ENCODE data around the gene ACIN1.

ACIN1 gene

DNA sequence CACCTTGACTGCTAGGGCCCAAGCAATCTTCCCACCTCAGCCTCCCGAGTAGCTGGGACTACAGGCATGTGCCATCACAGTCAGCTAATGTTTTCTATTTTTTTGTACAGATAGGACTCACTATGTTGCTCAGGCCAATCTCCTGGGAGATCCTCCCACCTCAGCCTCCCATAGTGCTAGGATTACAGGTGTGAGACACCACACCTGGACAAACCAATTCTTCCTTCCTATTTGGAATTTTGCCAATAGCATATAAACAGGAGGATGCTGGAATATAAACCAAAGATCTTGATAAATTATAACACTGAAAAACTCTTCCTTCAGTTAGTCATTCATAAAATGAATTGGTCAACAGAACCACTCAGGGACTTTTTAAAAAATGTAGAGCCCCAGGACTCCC is 8.4 kb downstream of the ACIN1 start:
- no peak overlapping the region for H3K27ac ChIP-seq
- TF ChIP-seq ZFX (IDR thresholded peaks at IDR 0.05; ENCODE audit: borderline replicate concordance): no peak
- TF ChIP-seq, protein P1, sequence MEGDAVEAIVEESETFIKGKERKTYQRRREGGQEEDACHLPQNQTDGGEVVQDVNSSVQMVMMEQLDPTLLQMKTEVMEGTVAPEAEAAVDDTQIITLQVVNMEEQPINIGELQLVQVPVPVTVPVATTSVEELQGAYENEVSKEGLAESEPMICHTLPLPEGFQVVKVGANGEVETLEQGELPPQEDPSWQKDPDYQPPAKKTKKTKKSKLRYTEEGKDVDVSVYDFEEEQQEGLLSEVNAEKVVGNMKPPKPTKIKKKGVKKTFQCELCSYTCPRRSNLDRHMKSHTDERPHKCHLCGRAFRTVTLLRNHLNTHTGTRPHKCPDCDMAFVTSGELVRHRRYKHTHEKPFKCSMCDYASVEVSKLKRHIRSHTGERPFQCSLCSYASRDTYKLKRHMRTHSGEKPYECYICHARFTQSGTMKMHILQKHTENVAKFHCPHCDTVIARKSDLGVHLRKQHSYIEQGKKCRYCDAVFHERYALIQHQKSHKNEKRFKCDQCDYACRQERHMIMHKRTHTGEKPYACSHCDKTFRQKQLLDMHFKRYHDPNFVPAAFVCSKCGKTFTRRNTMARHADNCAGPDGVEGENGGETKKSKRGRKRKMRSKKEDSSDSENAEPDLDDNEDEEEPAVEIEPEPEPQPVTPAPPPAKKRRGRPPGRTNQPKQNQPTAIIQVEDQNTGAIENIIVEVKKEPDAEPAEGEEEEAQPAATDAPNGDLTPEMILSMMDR (IDR thresholded peaks at IDR 0.05): no peak

DNA sequence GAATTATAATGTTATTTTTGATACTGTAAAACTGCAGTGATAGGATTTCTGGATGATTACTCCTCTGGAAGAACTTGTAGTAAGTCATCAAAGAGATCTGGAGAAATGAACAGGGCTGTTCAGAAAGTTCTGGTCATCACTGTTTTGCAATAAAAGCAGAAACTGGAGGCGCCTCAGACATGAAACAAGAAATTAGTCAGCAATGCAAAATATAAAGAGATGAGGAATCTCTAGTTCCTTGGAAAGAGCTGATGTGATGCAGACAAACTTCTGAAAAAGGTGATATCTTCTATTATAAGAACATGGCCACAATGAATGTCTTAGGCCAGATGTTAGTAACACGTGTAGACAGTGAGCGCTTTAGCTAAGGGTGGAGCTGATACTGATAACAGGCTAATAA is 9.5 kb downstream of the ACIN1 start:
- no peak overlapping the region for H3K27ac ChIP-seq
- TF ChIP-seq, protein P1 (IDR thresholded peaks at IDR 0.05): no peak
- TF ChIP-seq ZFX (IDR thresholded peaks at IDR 0.05; ENCODE audit: borderline replicate concordance): no peak

DNA sequence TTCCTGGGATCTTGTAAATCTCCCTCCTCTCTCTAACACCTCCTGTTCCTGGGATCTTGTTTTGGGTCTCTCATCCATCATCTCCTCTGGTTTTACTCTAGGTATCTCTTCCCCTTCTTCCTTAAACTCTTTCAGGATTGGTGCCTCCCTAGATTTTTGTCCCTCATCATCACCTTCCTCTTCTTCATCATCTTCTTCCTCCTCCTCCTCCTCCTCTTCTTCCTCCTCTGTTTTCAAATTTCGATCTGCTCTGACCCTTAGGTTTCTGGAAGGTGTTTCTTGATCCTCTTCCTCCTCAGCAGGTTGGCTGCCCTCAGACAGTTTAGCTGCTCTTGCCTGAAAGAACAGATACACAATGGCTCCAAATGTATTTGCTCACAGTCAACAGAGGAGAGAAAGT is 14.5 kb downstream of the ACIN1 start:
- TF ChIP-seq, protein P1 (IDR thresholded peaks at IDR 0.05): no peak
- TF ChIP-seq ZFX (IDR thresholded peaks at IDR 0.05; ENCODE audit: borderline replicate concordance): no peak
- no peak overlapping the region for H3K27ac ChIP-seq

DNA sequence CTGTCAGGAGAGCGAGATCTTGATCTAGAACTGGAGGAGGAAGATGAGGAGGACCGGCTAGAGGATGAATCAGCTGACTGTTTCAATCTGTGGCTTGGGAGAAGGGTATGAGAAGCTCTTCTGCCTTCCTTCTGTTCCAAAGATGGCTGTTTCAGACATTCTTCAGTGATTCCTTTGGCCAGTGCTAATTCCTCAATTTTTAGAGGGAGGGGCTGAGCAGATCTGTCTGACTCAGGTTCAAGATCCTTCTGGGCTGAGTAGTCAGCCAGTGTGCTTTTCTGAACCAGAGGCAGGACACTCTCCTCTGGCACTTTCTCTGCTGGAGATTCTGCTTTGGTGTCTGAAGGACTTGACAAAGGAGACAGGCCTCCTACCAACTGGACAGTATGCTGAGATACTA is 15.2 kb downstream of the ACIN1 start:
- no peak for TF ChIP-seq ZFX (IDR thresholded peaks at IDR 0.05; ENCODE audit: borderline replicate concordance)
- TF ChIP-seq, protein P1 (IDR thresholded peaks at IDR 0.05): no peak
- H3K27ac ChIP-seq: no peak overlapping the region

DNA sequence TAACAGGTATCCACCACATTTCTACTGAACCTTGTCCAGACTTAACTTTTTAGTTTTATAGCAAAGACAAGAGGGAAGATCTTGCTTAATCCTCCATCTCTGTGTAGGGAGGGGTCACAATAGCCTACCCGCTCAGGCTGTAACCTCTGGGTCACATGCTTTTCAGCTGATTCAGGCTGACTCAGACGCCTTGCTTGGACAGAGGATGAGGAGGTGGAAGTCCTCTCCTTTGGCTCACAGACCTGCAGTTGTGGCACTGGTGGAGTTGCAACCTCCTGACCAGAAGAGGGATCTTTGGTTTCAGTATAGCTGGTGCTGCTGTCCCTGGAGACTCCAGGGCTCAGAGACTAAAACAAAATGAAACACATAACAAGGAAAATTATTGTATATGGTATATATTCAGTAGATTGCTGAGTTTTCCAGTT is 16.2 kb downstream of the ACIN1 start:
- H3K27ac ChIP-seq: peak overlapping the region; percentile 17; the same call in 1 of the 2 replicates
- TF ChIP-seq, protein P1 (IDR thresholded peaks at IDR 0.05): no peak

DNA sequence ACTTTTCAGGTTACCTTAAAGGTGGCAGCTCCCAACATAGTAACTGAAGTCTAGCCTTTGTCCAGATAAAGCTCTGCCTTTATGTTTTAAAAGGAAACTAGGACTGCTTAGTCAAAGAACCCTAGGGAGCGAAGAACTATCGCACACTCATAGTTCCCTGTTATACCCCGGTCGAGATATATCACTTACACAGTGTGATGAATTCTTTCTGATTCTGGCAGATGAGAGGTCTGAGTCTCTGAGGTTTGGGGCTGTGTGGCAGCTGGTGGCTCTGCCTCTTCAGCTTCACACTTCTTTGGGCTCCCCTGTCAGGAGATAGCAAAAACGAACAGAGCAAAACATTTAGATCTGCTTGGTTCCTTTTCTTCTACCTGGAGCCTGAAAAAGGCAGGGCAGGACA is 17.0 kb downstream of the ACIN1 start:
- H3K27ac ChIP-seq: peak overlapping the region; percentile 17; the same call in 1 of the 2 replicates
- TF ChIP-seq, protein P1 (IDR thresholded peaks at IDR 0.05): no peak
- no peak for TF ChIP-seq ZFX (IDR thresholded peaks at IDR 0.05; ENCODE audit: borderline replicate concordance)

DNA sequence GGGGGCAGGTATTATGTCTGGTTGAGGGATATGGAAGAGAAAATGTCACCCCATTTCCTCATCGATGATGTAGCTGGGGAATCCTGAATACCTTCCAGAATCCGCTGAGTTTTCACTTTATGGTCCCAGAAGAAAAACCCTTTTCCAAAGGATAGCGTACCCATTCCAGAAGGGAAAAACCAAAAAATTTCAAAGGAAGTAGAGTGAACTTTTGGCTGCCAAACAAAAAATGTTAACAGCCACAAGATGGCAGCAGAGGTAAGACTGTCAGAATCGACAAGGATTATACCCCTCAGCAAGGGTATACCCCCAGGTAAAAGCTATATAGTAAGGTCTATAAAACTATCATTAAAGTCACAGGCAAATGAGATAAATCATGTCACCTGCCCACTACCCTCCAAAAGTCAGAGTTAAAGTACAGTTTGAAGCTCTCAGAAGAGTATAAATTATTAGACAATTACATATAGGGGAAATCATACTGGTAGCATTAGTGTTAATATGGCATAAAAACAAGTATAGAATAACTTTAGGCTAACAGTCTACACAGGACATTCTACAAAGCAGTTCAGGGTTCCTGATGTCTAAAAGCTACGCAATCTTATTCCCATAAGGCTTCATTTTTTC is 18.0 kb downstream of the ACIN1 start:
- H3K27ac ChIP-seq: peak overlapping the region; percentile 17; the same call in 1 of the 2 replicates
- no peak for TF ChIP-seq ZFX (IDR thresholded peaks at IDR 0.05; ENCODE audit: borderline replicate concordance)
- TF ChIP-seq, protein P1 (IDR thresholded peaks at IDR 0.05): peak; percentile 81

Data from 22Rv1 (cell line).